22Rv1 (cell line): Measurements from ENCODE around the gene CXCL16.

Experiments used
- CTCF ChIP-seq: fragments of 450-650 bp; IDR thresholded peaks from 2 replicates; pipeline ENCODE4 v1.5.1; 2017; ENCODE audit warnings: mild to moderate bottlenecking
- ZFX ChIP-seq: fragments of 450-650 bp; IDR thresholded peaks from 2 replicates; pipeline ENCODE4 v1.6.1; 2017; ENCODE audit warnings: antibody characterized with exemption, borderline replicate concordance

- TF ChIP-seq CTCF (no peak), ZFX (no peak)
These were observed 33.6 kb downstream of the CXCL16 start for GRCh38 chr17:4706121-4706520.
